ENCODE data around the gene TBXA2R. TPM values are rescaled to one million over a fixed set of nuclear protein-coding genes. Genes with fewer than 3 reads are reported as not detected.

Gene TBXA2R
- total and polyA plus RNA-seq, 2 of the 8 experiments (the other 6 are each of a cell fraction or from before 2014, with no cell fraction given) = 0.39 to 0.50 TPM

DNA sequence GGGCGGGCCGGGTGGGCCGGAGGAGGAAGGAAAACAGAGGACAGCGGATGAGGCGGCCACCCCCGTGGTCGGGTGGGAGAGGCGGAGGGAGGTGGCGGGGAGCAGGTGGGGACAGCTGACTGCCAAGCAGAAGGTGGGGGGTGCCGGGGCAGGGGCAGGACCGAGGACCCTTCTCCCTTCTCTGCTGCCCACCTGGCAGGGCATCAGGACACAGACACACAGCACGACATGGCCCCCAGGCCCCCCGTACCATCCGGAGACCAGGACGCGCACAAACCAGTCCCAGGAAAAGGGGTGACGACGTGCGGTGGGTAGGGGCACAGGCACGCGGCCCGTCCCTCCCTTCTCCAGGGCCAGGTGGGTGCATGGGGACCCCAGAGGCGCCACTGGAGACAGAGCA lies 30.9 kb upstream of the TBXA2R start:
- H2AFZ ChIP-seq (ENCODE audit: low read length) = no peak overlapping the region
- H2BK20ac ChIP-seq (ENCODE audit: low read length) = no peak overlapping the region
- peaks cover 0 to 26% (median 5%) of the 10 kb centered on the region in 4 experiments; a peak in 4 of 8 replicates for H3K36me3 ChIP-seq (ENCODE audit: control insufficient read depth in 2 of 4, insufficient read depth in 4 of 4, low read length in 3 of 4)
- no peaks in the 10 kb centered on the region for H3K79me2 ChIP-seq (ENCODE audit: control insufficient read depth in 1 of 2, insufficient read depth in 2 of 2, low read length in 2 of 2)
- no peak overlapping the region for H2BK120ac ChIP-seq (replicated peaks; ENCODE audit: low read depth, low read length)
- no peak overlapping the region for H4K5ac ChIP-seq (ENCODE audit: insufficient read length, low read depth, low read length)
- H2BK12ac ChIP-seq (ENCODE audit: low read depth, low read length) = no peak overlapping the region
- H4K8ac ChIP-seq (ENCODE audit: extremely low read depth, insufficient read depth, low read length) = no peak overlapping the region
- DNase-seq (ENCODE audit: low read depth in 1 of 2, low spot score in 2 of 2) (no peak), FAIRE-seq (no peak)
- no peak overlapping the region for H3K4me2 ChIP-seq (ENCODE audit: insufficient read depth in 1 of 2, low read depth in 2 of 2, low read length in 2 of 2)
- no peak overlapping the region for H2BK5ac ChIP-seq (ENCODE audit: low read depth, low read length)
- H3K27me3 ChIP-seq (replicated peaks in 1 of 4; ENCODE audit: control insufficient read depth in 3 of 4, extremely low read depth in 1 of 4, insufficient read depth in 3 of 4, low read length in 3 of 4) = no peaks in the 10 kb centered on the region
- no peak overlapping the region for H3K9ac ChIP-seq (replicated peaks in 1 of 4; ENCODE audit: extremely low read depth in 1 of 4, low read depth in 3 of 4, low read length in 3 of 4)
- no peaks in the 10 kb centered on the region for H4K20me1 ChIP-seq (replicated peaks in 1 of 2; ENCODE audit: control insufficient read depth in 1 of 2, insufficient read depth in 2 of 2, low read length in 2 of 2)
- no peak overlapping the region for H4K91ac ChIP-seq (replicated peaks; ENCODE audit: insufficient read length, low read length)
- no peaks in the 10 kb centered on the region for H3K23me2 ChIP-seq (ENCODE audit: low read depth, low read length)
- no peaks in the 10 kb centered on the region for H3K79me1 ChIP-seq (ENCODE audit: low read depth, low read length)
- H3K14ac ChIP-seq (ENCODE audit: insufficient read length) = no peak overlapping the region
- H3K56ac ChIP-seq (replicated peaks; ENCODE audit: insufficient read length, low read depth, low read length) = no peak overlapping the region
- H3K27ac ChIP-seq (ENCODE audit: low read depth, low read length) = no peak overlapping the region
- H2BK15ac ChIP-seq (ENCODE audit: low read length) = no peak overlapping the region
- H3K23ac ChIP-seq (ENCODE audit: insufficient read length) = no peak overlapping the region
- WGBS, 2 experiments (ENCODE audit: extremely low coverage in 1 of 2, insufficient coverage in 1 of 2, insufficient read length in 1 of 2, insufficient replicate concordance in 2 of 2, low coverage in 1 of 2, low lambda C conversion rate in 2 of 2, missing lambda C conversion rate in 1 of 2) = 98% methylated on average over 6 of the region's 23 CpGs; no CpG with 5 or more reads in 1 of the 2 experiments
- no peaks in the 10 kb centered on the region for H3K9me3 ChIP-seq (ENCODE audit: insufficient read depth in 2 of 2, low read depth in 1 of 2, low read length in 1 of 2)
- H3K4me3 ChIP-seq (ENCODE audit: extremely low read depth in 1 of 4, insufficient read depth in 2 of 4, low read depth in 3 of 4, low read length in 4 of 4) = no peak overlapping the region
- ChIA-PET POLR2A (ENCODE audit: partially characterized antibody) (interaction anchor here (0.8 kb wide), 1 partner anchor 13 kb away, joined by 3 read pairs; no protein-coding TSS in a partner anchor), CTCF (ENCODE audit: partially characterized antibody) (no interaction called here)
- H3K4me1 ChIP-seq (replicated peaks in 1 of 4; ENCODE audit: control insufficient read depth in 3 of 4, insufficient read depth in 4 of 4, low read length in 3 of 4) = no peaks in the 10 kb centered on the region
- no peak overlapping the region for H3K18ac ChIP-seq (ENCODE audit: extremely low read depth, low read length)
- no peak overlapping the region for H2AK5ac ChIP-seq (ENCODE audit: low read depth, low read length)
- no peak overlapping the region for H3K4ac ChIP-seq (replicated peaks; ENCODE audit: insufficient read length, low read depth, low read length)
- TF ChIP-seq CREB1 (IDR thresholded peaks at IDR 0.05) (no peak), TAF7 (optimal IDR thresholded peaks at IDR 0.05; ENCODE audit: borderline replicate concordance, low read depth, low read length) (no peak), SRF (IDR thresholded peaks at IDR 0.05; ENCODE audit: low read depth, low read length) (no peak), BRCA1 (IDR thresholded peaks at IDR 0.05; ENCODE audit: low read depth, low read length) (no peak), GTF2F1 (IDR thresholded peaks at IDR 0.05; ENCODE audit: borderline replicate concordance, low read depth, low read length) (no peak), RAD21 (IDR thresholded peaks at IDR 0.05 in 1 of 2, conservative IDR thresholded peaks at IDR 0.05 in 1 of 2; ENCODE audit: low read depth in 2 of 2, low read length in 2 of 2) (no peak), MAFK (IDR thresholded peaks at IDR 0.05; ENCODE audit: low read depth, low read length) (no peak), TBP (IDR thresholded peaks at IDR 0.05; ENCODE audit: low read depth, low read length) (no peak), TEAD4 (IDR thresholded peaks at IDR 0.05; ENCODE audit: low read depth, low read length) (no peak), EP300 (IDR thresholded peaks at IDR 0.05; ENCODE audit: borderline replicate concordance in 1 of 2, low read depth in 2 of 2, low read length in 2 of 2) (no peak)
- TF ChIP-seq, protein P1, sequence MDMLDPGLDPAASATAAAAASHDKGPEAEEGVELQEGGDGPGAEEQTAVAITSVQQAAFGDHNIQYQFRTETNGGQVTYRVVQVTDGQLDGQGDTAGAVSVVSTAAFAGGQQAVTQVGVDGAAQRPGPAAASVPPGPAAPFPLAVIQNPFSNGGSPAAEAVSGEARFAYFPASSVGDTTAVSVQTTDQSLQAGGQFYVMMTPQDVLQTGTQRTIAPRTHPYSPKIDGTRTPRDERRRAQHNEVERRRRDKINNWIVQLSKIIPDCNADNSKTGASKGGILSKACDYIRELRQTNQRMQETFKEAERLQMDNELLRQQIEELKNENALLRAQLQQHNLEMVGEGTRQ (IDR thresholded peaks at IDR 0.05; ENCODE audit: low read length) = no peak
- TF ChIP-seq, protein P2, sequence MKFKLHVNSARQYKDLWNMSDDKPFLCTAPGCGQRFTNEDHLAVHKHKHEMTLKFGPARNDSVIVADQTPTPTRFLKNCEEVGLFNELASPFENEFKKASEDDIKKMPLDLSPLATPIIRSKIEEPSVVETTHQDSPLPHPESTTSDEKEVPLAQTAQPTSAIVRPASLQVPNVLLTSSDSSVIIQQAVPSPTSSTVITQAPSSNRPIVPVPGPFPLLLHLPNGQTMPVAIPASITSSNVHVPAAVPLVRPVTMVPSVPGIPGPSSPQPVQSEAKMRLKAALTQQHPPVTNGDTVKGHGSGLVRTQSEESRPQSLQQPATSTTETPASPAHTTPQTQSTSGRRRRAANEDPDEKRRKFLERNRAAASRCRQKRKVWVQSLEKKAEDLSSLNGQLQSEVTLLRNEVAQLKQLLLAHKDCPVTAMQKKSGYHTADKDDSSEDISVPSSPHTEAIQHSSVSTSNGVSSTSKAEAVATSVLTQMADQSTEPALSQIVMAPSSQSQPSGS (IDR thresholded peaks at IDR 0.05; ENCODE audit: low read length) = no peak
